Activated CD4-positive, alpha-beta T cell treated with anti-CD3 and anti-CD28 coated beads for 36 hours (primary cell): ENCODE data around the gene GALNT6. TPM values are rescaled to one million over a fixed set of nuclear protein-coding genes. Genes with fewer than 3 reads are reported as not detected.

Experiments used
- ATAC-seq: fragments of 200-7000 bp; cut with Tn5 transposase; one replicate; pipeline ENCODE4 v1.10.0; 2021; ENCODE audit warnings: mild to moderate bottlenecking, moderate library complexity
- CTCF ChIA-PET: fragments of 350-600 bp; sonication (Branson Sonifier 250); formaldehyde crosslinking; loops from one replicate; lab custom pipeline; 2021; ENCODE audit warnings: antibody characterized with exemption; lab: Charles Lee
- POLR2A ChIA-PET: fragments of 350-600 bp; sonication (Branson Sonifier 250); formaldehyde crosslinking; loops from one replicate; lab custom pipeline; 2021; ENCODE audit warnings: antibody characterized with exemption, inconsistent platforms; lab: Charles Lee
- DNase-seq: peaks from one replicate; pipeline ENCODE4 v3.0.0-alpha.2; 2020
- H3K27ac Mint-ChIP-seq: one replicate; pipeline ENCODE4 v1.8.0; 2021; ENCODE audit warnings: mixed read lengths
- H3K27me3 Mint-ChIP-seq: one replicate; pipeline ENCODE4 v1.8.0; 2021; ENCODE audit warnings: mixed read lengths
- H3K36me3 Mint-ChIP-seq: one replicate; pipeline ENCODE4 v1.8.0; 2021; ENCODE audit warnings: low read depth, mixed read lengths
- H3K4me1 Mint-ChIP-seq: one replicate; pipeline ENCODE4 v1.8.0; 2021; ENCODE audit warnings: mixed read lengths
- H3K4me3 Mint-ChIP-seq: one replicate; pipeline ENCODE4 v1.8.0; 2021; ENCODE audit warnings: mild to moderate bottlenecking, moderate library complexity, mixed read lengths
- H3K9me3 Mint-ChIP-seq: one replicate; pipeline ENCODE4 v1.8.0; 2021; ENCODE audit warnings: low read depth, mixed read lengths
- intact Hi-C, 2 experiments: fragments of 100-400 bp; cut with DNase I in 1 of 2; cut with micrococcal nuclease in 1 of 2; formaldehyde crosslinking; loops; one replicate each; pipeline versions ENCODE4 v1.14.2 to v1.15.1; 2022 to 2024; cut with DNase I, micrococcal nuclease
- total RNA-seq, 2 experiments: library from RNA; stranded (reverse); gene quantifications; one replicate each; pipeline ENCODE4 v1.2.3, GENCODE V29; 2021

The GALNT6 gene
- total RNA-seq, 2 experiments from 2014 or later = 11.7 to 12.0 TPM

- Mint-ChIP-seq H3K9me3 (no peaks in the 10 kb centered on the region), H3K36me3 (no peaks in the 10 kb centered on the region), H3K4me3 (no peak overlapping the region), H3K27me3 (no peaks in the 10 kb centered on the region), H3K4me1 (peaks cover 15% of the 10 kb centered on the region), H3K27ac (no peak overlapping the region)
- POLR2A ChIA-PET = no interaction called here
- ATAC-seq (peak; percentile 36), DNase-seq (peak; percentile 63)
- intact Hi-C loops = loop anchor here (1.0 to 10.0 kb wide), 10 partner anchors 111 to 603 kb away; partner anchors contain the start of gene SCN8A (in 1 of the 2)
- CTCF ChIA-PET = interaction anchor here (0.6 to 8.5 kb wide), 40 partner anchors 8 to 587 kb away, joined by 3 to 138 read pairs (median 4); no protein-coding TSS in a partner anchor
Observed at GRCh38 chr12:51421266-51421884, 30.2 kb upstream of the GALNT6 start.

- POLR2A ChIA-PET = no interaction called here
- Mint-ChIP-seq H3K27me3 (no peaks in the 10 kb centered on the region), H3K4me1 (peaks cover 11% of the 10 kb centered on the region), H3K4me3 (no peak overlapping the region), H3K9me3 (no peaks in the 10 kb centered on the region), H3K27ac (no peak overlapping the region), H3K36me3 (no peaks in the 10 kb centered on the region)
- CTCF ChIA-PET = interaction anchor here (0.6 to 8.5 kb wide), 14 partner anchors 10 to 455 kb away, joined by 3 to 138 read pairs (median 8); no protein-coding TSS in a partner anchor
- intact Hi-C loops = loop anchor here (2.0 to 10.0 kb wide), 6 partner anchors 171 to 605 kb away; partner anchors contain the start of gene SCN8A (in 1 of the 2)
- no peak for ATAC-seq
- no peak for DNase-seq
Observed at GRCh38 chr12:51419425-51420193, 28.4 kb upstream of the GALNT6 start.

GRCh38 chr12:51417826-51418225 is 26.6 kb upstream of the GALNT6 start:
- CTCF ChIA-PET = interaction anchor here (0.6 to 8.5 kb wide), 6 partner anchors 12 to 465 kb away, joined by 3 to 138 read pairs (median 3); no protein-coding TSS in a partner anchor
- Mint-ChIP-seq H3K4me3 (no peak overlapping the region), H3K36me3 (no peaks in the 10 kb centered on the region), H3K27me3 (no peaks in the 10 kb centered on the region), H3K27ac (no peak overlapping the region), H3K4me1 (peaks cover 6% of the 10 kb centered on the region), H3K9me3 (no peaks in the 10 kb centered on the region)
- no peak for DNase-seq
- intact Hi-C loops = no loop called here
- POLR2A ChIA-PET = no interaction called here
- ATAC-seq = no peak

GRCh38 chr12:51415931-51416330 is 24.7 kb upstream of the GALNT6 start:
- ChIA-PET CTCF (interaction anchor here (1.2 kb wide), 1 partner anchor 117 kb away, joined by 7 read pairs; no protein-coding TSS in a partner anchor), POLR2A (no interaction called here)
- no peak for ATAC-seq
- H3K27ac Mint-ChIP-seq = no peak overlapping the region
- no peaks in the 10 kb centered on the region for H3K27me3 Mint-ChIP-seq
- peaks cover 6% of the 10 kb centered on the region for H3K4me1 Mint-ChIP-seq
- H3K36me3 Mint-ChIP-seq = no peaks in the 10 kb centered on the region
- DNase-seq = no peak
- no peaks in the 10 kb centered on the region for H3K9me3 Mint-ChIP-seq
- intact Hi-C loops = no loop called here
- no peak overlapping the region for H3K4me3 Mint-ChIP-seq

- Mint-ChIP-seq H3K27ac (no peak overlapping the region), H3K27me3 (no peaks in the 10 kb centered on the region), H3K4me3 (no peak overlapping the region), H3K36me3 (no peaks in the 10 kb centered on the region), H3K9me3 (no peaks in the 10 kb centered on the region), H3K4me1 (no peaks in the 10 kb centered on the region)
- intact Hi-C loops = no loop called here
- POLR2A ChIA-PET = no interaction called here
- ATAC-seq (no peak), DNase-seq (no peak)
- CTCF ChIA-PET = interaction anchor here (0.9 to 3.5 kb wide), 2 partner anchors 8 to 36 kb away, joined by 4 to 14 read pairs; no protein-coding TSS in a partner anchor
Observed at GRCh38 chr12:51413791-51414190, 22.6 kb upstream of the GALNT6 start.

GRCh38 chr12:51413149-51413548 is 21.9 kb upstream of the GALNT6 start:
- Mint-ChIP-seq H3K9me3 (no peaks in the 10 kb centered on the region), H3K4me1 (no peaks in the 10 kb centered on the region), H3K27me3 (no peaks in the 10 kb centered on the region), H3K4me3 (no peak overlapping the region), H3K27ac (no peak overlapping the region), H3K36me3 (no peaks in the 10 kb centered on the region)
- ChIA-PET CTCF (interaction anchor here (0.9 to 3.5 kb wide), 2 partner anchors 9 to 36 kb away, joined by 4 to 14 read pairs; no protein-coding TSS in a partner anchor), POLR2A (no interaction called here)
- DNase-seq = no peak
- intact Hi-C loops = no loop called here
- no peak for ATAC-seq

- ChIA-PET POLR2A (no interaction called here), CTCF (interaction anchor here (0.7 to 1.9 kb wide), 3 partner anchors 11 to 164 kb away, joined by 3 to 8 read pairs (median 3); no protein-coding TSS in a partner anchor)
- Mint-ChIP-seq H3K4me3 (no peak overlapping the region), H3K9me3 (no peaks in the 10 kb centered on the region), H3K27ac (no peak overlapping the region), H3K4me1 (no peaks in the 10 kb centered on the region), H3K27me3 (no peaks in the 10 kb centered on the region), H3K36me3 (no peaks in the 10 kb centered on the region)
- no peak for ATAC-seq
- intact Hi-C loops = no loop called here
- DNase-seq = no peak
Observed at GRCh38 chr12:51409846-51410245, 18.6 kb upstream of the GALNT6 start.

- intact Hi-C loops = no loop called here
- H3K36me3 Mint-ChIP-seq = no peaks in the 10 kb centered on the region
- no peak overlapping the region for H3K27ac Mint-ChIP-seq
- no peaks in the 10 kb centered on the region for H3K27me3 Mint-ChIP-seq
- no peak for ATAC-seq
- no peaks in the 10 kb centered on the region for H3K4me1 Mint-ChIP-seq
- no peaks in the 10 kb centered on the region for H3K9me3 Mint-ChIP-seq
- ChIA-PET POLR2A (no interaction called here), CTCF (no interaction called here)
- H3K4me3 Mint-ChIP-seq = no peak overlapping the region
- no peak for DNase-seq
Observed at GRCh38 chr12:51407604-51408003, 16.4 kb upstream of the GALNT6 start.

GRCh38 chr12:51406859-51407258 is 15.7 kb upstream of the GALNT6 start:
- H3K36me3 Mint-ChIP-seq = no peaks in the 10 kb centered on the region
- H3K4me3 Mint-ChIP-seq = no peak overlapping the region
- ChIA-PET CTCF (no interaction called here), POLR2A (no interaction called here)
- H3K27ac Mint-ChIP-seq = no peak overlapping the region
- intact Hi-C loops = no loop called here
- ATAC-seq (no peak), DNase-seq (no peak)
- no peaks in the 10 kb centered on the region for H3K4me1 Mint-ChIP-seq
- H3K27me3 Mint-ChIP-seq = no peaks in the 10 kb centered on the region
- no peaks in the 10 kb centered on the region for H3K9me3 Mint-ChIP-seq

GRCh38 chr12:51406290-51406689 is 15.1 kb upstream of the GALNT6 start:
- CTCF ChIA-PET = no interaction called here

GRCh38 chr12:51405801-51406207 is 14.6 kb upstream of the GALNT6 start:
- H3K36me3 Mint-ChIP-seq = no peaks in the 10 kb centered on the region

More at GRCh38 chr12:51406290-51406689, 15.1 kb upstream of the GALNT6 start:
- Mint-ChIP-seq H3K27ac (no peak overlapping the region), H3K4me3 (no peak overlapping the region), H3K4me1 (no peaks in the 10 kb centered on the region), H3K27me3 (no peaks in the 10 kb centered on the region), H3K9me3 (no peaks in the 10 kb centered on the region), H3K36me3 (no peaks in the 10 kb centered on the region)
- intact Hi-C loops = no loop called here
- POLR2A ChIA-PET = no interaction called here
- ATAC-seq = no peak
- DNase-seq = no peak

More at GRCh38 chr12:51405801-51406207, 14.6 kb upstream of the GALNT6 start:
- ATAC-seq (no peak), DNase-seq (no peak)
- H3K4me1 Mint-ChIP-seq = no peaks in the 10 kb centered on the region
- no peaks in the 10 kb centered on the region for H3K9me3 Mint-ChIP-seq
- intact Hi-C loops = no loop called here
- no peak overlapping the region for H3K4me3 Mint-ChIP-seq
- no peaks in the 10 kb centered on the region for H3K27me3 Mint-ChIP-seq
- ChIA-PET POLR2A (no interaction called here), CTCF (interaction anchor here (0.6 to 0.9 kb wide), 3 partner anchors 12 to 127 kb away, joined by 3 to 5 read pairs (median 3); no protein-coding TSS in a partner anchor)
- H3K27ac Mint-ChIP-seq = no peak overlapping the region
